ENCODE measurements around the gene VWC2. TPM values are rescaled to one million over a fixed set of nuclear protein-coding genes. Genes with fewer than 3 reads are reported as not detected.

Gene VWC2
- polyA plus RNA-seq, 1 of the 3 experiments (the other 2 are of a cell fraction) = not detected

GRCh38 chr7:49762666-49763065, 10.8 kb upstream of the VWC2 start (continued):
- TF ChIP-seq ZBTB33 (IDR thresholded peaks at IDR 0.05; ENCODE audit: borderline replicate concordance, low read depth) (no peak), TAF1 (IDR thresholded peaks at IDR 0.05; ENCODE audit: borderline replicate concordance, low read depth, low read length) (no peak), GABPA (IDR thresholded peaks at IDR 0.05; ENCODE audit: low read depth) (no peak)

GRCh38 chr7:49763791-49764190, 9.6 kb upstream of the VWC2 start:
- H3K4me1 ChIP-seq (ENCODE audit: control insufficient read depth in 1 of 2, insufficient read depth in 2 of 2, low read depth in 1 of 2, low read length in 1 of 2) = no peaks in the 10 kb centered on the region
- H3K9me2 ChIP-seq = no peaks in the 10 kb centered on the region
- 2% methylated on average over 3 of the region's 3 CpGs for WGBS (ENCODE audit: low lambda C conversion rate)
- no peaks in the 10 kb centered on the region for H3K9me3 ChIP-seq
- H3K4me2 ChIP-seq = no peak overlapping the region
- H3K79me2 ChIP-seq (ENCODE audit: insufficient read depth) = no peaks in the 10 kb centered on the region
- H3K4me3 ChIP-seq (ENCODE audit: low read depth in 2 of 2, low read length in 1 of 2) = no peak overlapping the region
- no peak for DNase-seq
- no peaks in the 10 kb centered on the region for H3K36me3 ChIP-seq (replicated peaks in 1 of 2; ENCODE audit: control insufficient read depth in 1 of 2, insufficient read depth in 2 of 2, low read length in 1 of 2)
- H3K27me3 ChIP-seq (ENCODE audit: insufficient read depth) = peaks cover 9% of the 10 kb centered on the region
- no peaks in the 10 kb centered on the region for H4K20me1 ChIP-seq (ENCODE audit: insufficient read depth)
- ChIA-PET CTCF (no interaction called here), POLR2A (no interaction called here)
- H3K27ac ChIP-seq (ENCODE audit: low read depth in 2 of 2, low read length in 1 of 2) = no peak overlapping the region
- no peak overlapping the region for H2AFZ ChIP-seq (ENCODE audit: low read depth)
- no peaks in the 10 kb centered on the region for H3F3A ChIP-seq (replicated peaks; ENCODE audit: insufficient read depth)
- no peak overlapping the region for H3K9ac ChIP-seq
- TF ChIP-seq ELF1 (IDR thresholded peaks at IDR 0.05) = no peak
- TF ChIP-seq POLR2AphosphoS5 (IDR thresholded peaks at IDR 0.05; ENCODE audit: low read depth, low read length) = no peak
- no peak for TF ChIP-seq RAD21 (IDR thresholded peaks at IDR 0.05; ENCODE audit: low read length)
- no peak for TF ChIP-seq FOXM1 (IDR thresholded peaks at IDR 0.05; ENCODE audit: low read depth)
- TF ChIP-seq EZH2phosphoT487 (IDR thresholded peaks at IDR 0.05; ENCODE audit: borderline replicate concordance, low read depth) = no peak
- TF ChIP-seq NFIC (IDR thresholded peaks at IDR 0.05; ENCODE audit: borderline replicate concordance) = no peak
- TF ChIP-seq ZBTB33 (IDR thresholded peaks at IDR 0.05; ENCODE audit: borderline replicate concordance, low read depth) = no peak
- no peak for TF ChIP-seq SIN3A (IDR thresholded peaks at IDR 0.05; ENCODE audit: borderline replicate concordance, low read depth, low read length)
- TF ChIP-seq TAF1 (IDR thresholded peaks at IDR 0.05; ENCODE audit: borderline replicate concordance, low read depth, low read length) = no peak
- no peak for TF ChIP-seq YY1 (IDR thresholded peaks at IDR 0.05; ENCODE audit: low read depth)
- no peak for TF ChIP-seq USF2 (IDR thresholded peaks at IDR 0.05; ENCODE audit: borderline replicate concordance, low read depth, low read length)
- TF ChIP-seq TEAD4 (IDR thresholded peaks at IDR 0.05; ENCODE audit: borderline replicate concordance, insufficient read depth) = no peak
- TF ChIP-seq RFX5 (IDR thresholded peaks at IDR 0.05; ENCODE audit: low read length) = no peak
- TF ChIP-seq GABPA (IDR thresholded peaks at IDR 0.05; ENCODE audit: low read depth) = no peak
- TF ChIP-seq PBX3 (IDR thresholded peaks at IDR 0.05) = no peak
- no peak for TF ChIP-seq MXI1 (IDR thresholded peaks at IDR 0.05; ENCODE audit: low read depth, low read length)
- no peak for TF ChIP-seq USF1 (IDR thresholded peaks at IDR 0.05; ENCODE audit: borderline replicate concordance, low read depth)
- no peak for TF ChIP-seq MEF2A (IDR thresholded peaks at IDR 0.05; ENCODE audit: borderline replicate concordance, low read depth)
